GM12801 (cell line): ENCODE data around the gene NLGN3.

Experiments
- CTCF ChIP-seq: IDR thresholded peaks from one replicate; pipeline ENCODE4 v1.5.1; 2011; ENCODE audit warnings: control low read depth; ENCODE audit not compliant: insufficient read length; ENCODE audit errors: extremely low read depth

NLGN3 gene

GRCh38 chrX:71173440-71173839, 28.8 kb downstream of the NLGN3 start:
- no peak for TF ChIP-seq CTCF

GRCh38 chrX:71174795-71175194, 30.2 kb downstream of the NLGN3 start:
- no peak for TF ChIP-seq CTCF

- no peak for TF ChIP-seq CTCF
Observed at GRCh38 chrX:71175531-71175930, 30.9 kb downstream of the NLGN3 start.

- no peak for TF ChIP-seq CTCF
Observed at GRCh38 chrX:71177327-71177726, 32.7 kb downstream of the NLGN3 start.

GRCh38 chrX:71178908-71179307, 34.3 kb downstream of the NLGN3 start:
- TF ChIP-seq CTCF: no peak

- no peak for TF ChIP-seq CTCF
Observed at GRCh38 chrX:71181558-71181909, 36.9 kb downstream of the NLGN3 start.

GRCh38 chrX:71181910-71182799, 37.5 kb downstream of the NLGN3 start:
- TF ChIP-seq CTCF: no peak
